ENCODE results near the gene SLC1A7.

DNA sequence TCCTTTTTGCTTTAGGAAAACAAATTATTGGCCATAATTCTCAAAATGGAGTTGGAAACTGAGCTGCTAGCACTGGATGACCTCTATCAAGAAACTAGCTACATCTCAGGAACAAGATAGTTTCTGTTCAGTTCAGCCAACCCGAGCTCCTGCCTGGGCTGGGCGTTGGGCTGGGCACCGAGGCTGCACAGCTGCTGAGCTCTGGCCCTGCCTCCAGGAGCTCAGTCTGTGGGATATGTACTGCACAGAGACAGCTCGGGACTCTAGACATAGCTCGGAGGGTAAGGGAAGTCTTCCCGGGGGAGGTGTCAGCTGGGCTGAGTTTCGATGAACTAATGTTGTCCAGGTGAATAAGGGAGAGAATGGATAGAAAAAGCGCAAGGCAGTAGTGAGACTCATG is 24.5 kb upstream of the SLC1A7 start:
- no peak for TF ChIP-seq EZH2phosphoT487 (IDR thresholded peaks at IDR 0.05; ENCODE audit: low read depth, severe bottlenecking, unreplicated experiment)
- TF ChIP-seq, protein P1, sequence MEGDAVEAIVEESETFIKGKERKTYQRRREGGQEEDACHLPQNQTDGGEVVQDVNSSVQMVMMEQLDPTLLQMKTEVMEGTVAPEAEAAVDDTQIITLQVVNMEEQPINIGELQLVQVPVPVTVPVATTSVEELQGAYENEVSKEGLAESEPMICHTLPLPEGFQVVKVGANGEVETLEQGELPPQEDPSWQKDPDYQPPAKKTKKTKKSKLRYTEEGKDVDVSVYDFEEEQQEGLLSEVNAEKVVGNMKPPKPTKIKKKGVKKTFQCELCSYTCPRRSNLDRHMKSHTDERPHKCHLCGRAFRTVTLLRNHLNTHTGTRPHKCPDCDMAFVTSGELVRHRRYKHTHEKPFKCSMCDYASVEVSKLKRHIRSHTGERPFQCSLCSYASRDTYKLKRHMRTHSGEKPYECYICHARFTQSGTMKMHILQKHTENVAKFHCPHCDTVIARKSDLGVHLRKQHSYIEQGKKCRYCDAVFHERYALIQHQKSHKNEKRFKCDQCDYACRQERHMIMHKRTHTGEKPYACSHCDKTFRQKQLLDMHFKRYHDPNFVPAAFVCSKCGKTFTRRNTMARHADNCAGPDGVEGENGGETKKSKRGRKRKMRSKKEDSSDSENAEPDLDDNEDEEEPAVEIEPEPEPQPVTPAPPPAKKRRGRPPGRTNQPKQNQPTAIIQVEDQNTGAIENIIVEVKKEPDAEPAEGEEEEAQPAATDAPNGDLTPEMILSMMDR (IDR thresholded peaks at IDR 0.05; ENCODE audit: poor library complexity) = no peak
- TF ChIP-seq EZH2 (IDR thresholded peaks at IDR 0.05; ENCODE audit: borderline replicate concordance) = no peak
